Limb (tissue), 2 donors: ENCODE measurements around the gene ELP4.
"Not testable (repeated sequence)": the region's sequence is repeated elsewhere in the genome, so short reads cannot be mapped to it uniquely, and the experiment has no call there.

Experiments used
- DNase-seq, 2 donors: peaks; one replicate each; pipeline ENCODE4 v3.0.0-alpha.2; 2016; ENCODE audit errors: extremely low spot score in 2 of 2

Gene ELP4

GRCh38 chr11:31535479-31535878 is 25.9 kb downstream of the ELP4 start:
- DNase-seq, result no peak

GRCh38 chr11:31542862-31543261 is 33.3 kb downstream of the ELP4 start:
- DNase-seq, result no peak

DNA sequence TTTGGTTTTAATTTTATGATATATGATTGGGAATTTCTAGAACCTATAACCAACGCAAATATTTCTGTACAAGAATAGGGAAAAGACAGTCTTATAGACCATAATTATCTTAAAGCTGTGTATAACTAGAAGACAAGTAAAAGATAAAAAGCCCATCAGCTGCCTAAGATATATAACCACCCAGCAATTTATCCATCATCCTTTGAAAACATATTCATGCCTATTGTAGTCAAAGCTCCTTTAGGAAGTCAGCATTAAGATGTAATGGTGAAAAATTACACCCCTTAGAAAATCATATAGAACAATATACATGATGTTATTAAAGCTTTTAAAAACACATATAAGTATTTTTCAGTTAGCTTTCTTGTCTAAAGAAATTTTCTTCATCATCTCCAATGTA is 46.4 kb downstream of the ELP4 start:
- DNase-seq, result no peak

DNA sequence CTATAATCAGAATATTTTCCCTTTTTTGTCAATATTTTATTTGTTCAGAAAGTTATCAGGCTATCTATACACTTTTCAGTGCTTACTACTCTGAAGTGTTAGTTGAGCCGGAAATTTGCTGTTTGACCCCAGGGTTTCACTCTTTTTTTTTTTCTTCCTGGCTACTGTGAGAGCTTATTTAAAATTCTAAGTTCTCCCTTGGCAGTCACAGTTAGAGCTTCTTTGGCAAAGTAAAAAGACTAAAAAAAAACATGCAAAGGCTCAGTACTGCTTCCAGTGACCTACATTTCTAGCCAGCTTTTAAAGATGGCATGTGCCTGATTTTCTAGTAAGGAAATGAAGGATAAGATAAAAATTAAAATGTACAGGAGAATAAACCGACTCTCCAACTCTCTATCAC is 48.4 kb downstream of the ELP4 start:
- no peak for DNase-seq

- DNase-seq, result no peak
Measured at GRCh38 chr11:31560842-31561476, 51.4 kb downstream of the ELP4 start.

DNA sequence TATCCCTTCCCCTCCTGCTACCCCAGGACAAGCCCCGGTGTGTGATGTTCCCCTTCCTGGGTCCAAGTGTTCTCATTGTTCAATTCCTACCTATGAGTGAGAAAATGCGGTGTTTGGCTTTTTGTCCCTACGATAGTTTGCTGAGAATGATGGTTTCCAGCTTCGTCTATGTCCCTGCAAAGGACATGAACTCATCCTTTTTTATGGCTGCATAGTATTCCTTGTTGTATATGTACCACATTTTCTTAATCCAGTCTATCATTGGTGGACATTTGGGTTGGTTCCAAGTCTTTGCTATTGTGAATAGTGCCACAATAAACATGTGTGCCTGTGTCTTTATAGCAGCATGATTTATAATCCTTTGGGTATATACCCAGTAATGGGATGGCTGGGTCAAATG is 55.0 kb downstream of the ELP4 start:
- not testable (repeated sequence) for DNase-seq

- not testable (repeated sequence) for DNase-seq
Measured at GRCh38 chr11:31574133-31574532, 64.6 kb downstream of the ELP4 start.

DNA sequence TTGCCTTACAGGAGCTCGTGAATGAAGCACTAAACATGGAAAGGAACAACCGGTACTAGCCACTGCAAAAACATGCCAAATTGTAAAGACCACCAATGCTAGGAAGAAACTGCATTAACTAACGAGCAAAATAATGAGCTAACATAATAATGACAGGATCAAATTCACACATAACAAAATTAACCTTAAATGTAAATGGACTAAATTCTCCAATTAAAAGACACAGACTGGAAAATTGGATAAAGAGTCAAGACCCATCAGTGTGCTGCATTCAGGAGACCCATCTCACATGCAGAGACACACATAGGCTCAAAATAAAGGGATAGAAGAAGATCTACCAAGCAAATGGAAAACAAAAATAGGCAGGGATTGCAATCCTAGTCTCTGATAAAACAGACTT is 66.2 kb downstream of the ELP4 start:
- DNase-seq, result not testable (repeated sequence)

GRCh38 chr11:31579412-31579811 is 69.8 kb downstream of the ELP4 start:
- not testable (repeated sequence) for DNase-seq

- DNase-seq, result no peak
Measured at GRCh38 chr11:31582697-31583096, 73.1 kb downstream of the ELP4 start.

GRCh38 chr11:31598454-31598853 is 88.9 kb downstream of the ELP4 start:
- DNase-seq, result no peak

DNA sequence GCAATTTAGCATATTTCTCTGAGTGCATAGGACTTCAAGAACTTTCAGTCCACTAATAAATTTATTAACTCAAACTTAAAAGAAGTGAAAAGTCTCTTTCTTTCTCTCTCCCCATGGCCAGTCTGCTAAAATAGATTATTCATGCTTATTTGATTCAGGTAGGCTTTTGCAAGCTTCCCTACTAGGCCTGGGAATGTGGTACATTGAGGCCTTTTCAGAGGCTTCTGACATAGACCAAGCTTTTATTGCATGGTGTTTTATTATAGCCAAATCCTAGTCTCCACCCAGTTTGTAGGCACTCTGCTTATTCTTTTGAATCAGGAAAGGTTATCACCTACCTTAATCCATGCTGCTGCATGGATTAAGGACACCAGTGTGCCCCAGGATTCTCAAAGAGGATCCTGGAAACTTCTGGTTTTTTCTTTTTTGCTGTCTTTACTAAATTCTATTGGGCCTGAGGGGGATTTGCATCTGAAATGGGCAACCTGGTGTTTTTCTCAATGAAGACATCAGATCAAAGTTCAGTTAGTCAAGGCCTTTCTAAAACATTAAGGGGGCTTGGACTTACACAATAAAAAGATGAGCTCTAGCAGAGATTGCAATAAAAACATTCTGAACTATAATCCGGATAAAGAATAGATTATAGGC is 92.2 kb downstream of the ELP4 start:
- no peak for DNase-seq

DNA sequence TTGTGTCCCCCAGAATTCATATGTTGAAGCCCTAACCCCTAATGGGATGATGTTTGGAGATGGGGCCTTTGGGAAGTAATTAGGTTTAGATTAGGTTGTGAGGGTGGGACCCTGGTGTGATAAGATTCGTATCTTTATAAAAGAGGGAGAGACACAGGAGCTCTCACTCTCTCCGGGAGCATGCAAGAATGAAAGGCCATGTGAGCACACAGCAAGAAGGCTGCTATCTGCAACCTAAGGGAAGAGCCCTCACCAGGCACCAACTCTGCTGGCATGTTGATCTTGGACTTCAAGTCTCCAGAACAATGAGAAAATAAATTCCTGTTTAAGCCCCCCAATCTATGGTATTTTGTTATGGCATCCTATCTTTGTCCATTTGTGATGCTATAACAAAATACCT is 97.3 kb downstream of the ELP4 start:
- DNase-seq, result no peak

- DNase-seq, result no peak
Measured at GRCh38 chr11:31607914-31608313, 98.3 kb downstream of the ELP4 start.

GRCh38 chr11:31608995-31609394 is 99.4 kb downstream of the ELP4 start:
- DNase-seq, result no peak

DNA sequence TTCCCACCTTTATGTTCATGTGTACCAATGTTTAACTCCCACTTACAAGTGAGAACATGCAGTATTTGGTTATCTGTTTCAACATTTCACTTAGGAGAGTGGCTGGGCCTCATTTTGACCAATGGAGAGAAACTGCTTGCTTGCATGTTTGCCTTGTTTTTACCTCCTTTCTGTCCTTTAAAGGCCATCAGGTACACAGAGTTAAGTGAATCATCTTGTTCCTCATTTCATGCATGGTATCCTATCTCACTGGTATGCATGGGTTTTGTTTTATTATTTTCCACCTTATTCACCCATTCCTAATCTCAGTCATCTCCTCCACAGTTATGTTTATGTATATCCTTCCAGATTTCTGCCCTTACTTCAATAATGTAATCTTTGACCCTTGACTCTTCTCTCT is 101.0 kb downstream of the ELP4 start:
- DNase-seq, result no peak

DNA sequence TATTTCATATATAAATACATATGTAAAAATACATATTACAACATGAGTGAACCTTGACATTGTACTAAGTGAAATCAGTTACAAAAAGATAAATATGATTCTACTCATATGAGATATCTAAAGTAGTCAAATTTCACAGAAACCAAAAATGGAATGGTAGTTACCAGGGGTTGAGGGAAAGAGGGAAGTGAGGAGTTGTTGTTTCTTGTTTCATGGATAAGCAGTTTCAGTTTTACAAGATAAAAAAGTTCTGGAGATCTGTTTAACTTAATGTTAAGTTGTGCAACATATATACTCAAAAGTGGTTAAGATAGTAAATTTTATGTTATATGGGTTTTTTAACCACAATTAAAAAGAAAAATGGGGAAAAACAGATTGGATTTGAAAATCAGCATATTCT is 107.7 kb downstream of the ELP4 start:
- no peak for DNase-seq

DNA sequence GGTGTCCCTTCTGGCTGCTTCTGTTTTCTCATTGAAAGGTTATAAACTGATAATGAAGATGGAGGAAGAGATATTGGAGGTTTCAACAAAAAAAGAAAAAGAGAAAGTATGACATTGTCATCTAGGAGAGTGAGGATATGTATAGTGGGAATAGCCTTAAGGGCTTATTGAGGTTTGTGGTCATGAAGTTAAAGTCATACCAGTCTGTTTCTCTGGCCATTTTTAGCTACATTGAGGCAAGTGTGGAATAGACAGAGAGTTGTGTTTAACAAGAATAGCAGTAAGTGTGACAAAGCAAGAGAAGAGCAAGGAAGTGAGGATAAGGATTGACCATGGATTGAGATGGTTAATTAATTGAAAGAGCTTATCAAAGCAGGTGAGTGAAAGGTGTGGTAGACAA is 110.4 kb downstream of the ELP4 start:
- no peak for DNase-seq

DNA sequence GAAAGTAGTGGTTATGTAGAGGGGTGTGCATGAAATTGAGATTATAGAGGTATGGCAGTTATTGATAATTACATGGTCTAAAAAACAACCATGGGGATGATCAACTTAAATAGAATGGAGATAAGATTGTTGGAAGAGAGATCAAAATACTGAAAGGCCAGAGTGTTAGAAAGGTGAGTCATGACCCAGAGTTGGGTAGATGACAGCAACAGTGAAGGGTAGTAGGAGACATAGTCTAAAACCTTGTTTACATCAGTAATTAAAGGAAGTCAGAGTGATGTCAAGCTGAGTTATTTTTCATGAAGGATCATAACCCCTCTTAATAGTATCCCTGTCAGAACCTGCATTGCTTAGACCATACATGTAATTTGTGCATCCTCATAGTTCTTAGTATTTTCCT is 110.9 kb downstream of the ELP4 start:
- DNase-seq, result no peak

- no peak for DNase-seq
Measured at GRCh38 chr11:31625868-31626267, 116.3 kb downstream of the ELP4 start.

DNA sequence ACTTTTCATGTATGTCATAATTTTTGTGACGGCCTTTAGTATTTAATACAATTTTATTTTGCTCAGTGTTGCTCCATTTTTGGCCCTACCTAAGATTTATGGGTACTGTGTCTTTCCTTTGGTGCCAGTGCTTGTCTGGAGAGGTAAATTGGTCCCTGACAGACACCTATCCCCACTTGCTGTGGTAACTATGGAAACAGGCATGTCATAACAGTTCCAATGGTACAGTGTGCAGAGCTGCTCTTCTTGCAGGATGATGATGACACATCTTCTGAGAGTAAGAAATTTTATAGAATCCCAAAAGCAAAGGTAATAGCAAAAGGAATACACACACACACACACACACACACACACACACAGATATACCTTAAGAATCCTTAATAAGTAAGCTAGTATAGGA is 118.5 kb downstream of the ELP4 start:
- DNase-seq, result no peak

GRCh38 chr11:31636983-31637382 is 127.4 kb downstream of the ELP4 start:
- peak in 1 of 2 donors; percentile 11 for DNase-seq

GRCh38 chr11:31640611-31641010 is 131.0 kb downstream of the ELP4 start:
- DNase-seq, result no peak
